Measurements from ENCODE around the gene C1QL1. TPM values are rescaled to one million over a fixed set of nuclear protein-coding genes. Genes with fewer than 3 reads are reported as not detected.

The C1QL1 gene
- total and polyA plus RNA-seq, 4 donors = 1.3 TPM; not detected in 3

- no peaks in the 10 kb centered on the region for H3K36me3 ChIP-seq (ENCODE audit: control insufficient read depth in 1 of 2, insufficient read depth in 2 of 2, low read length in 1 of 2)
- intact Hi-C loops (cut with DNase I) = no loop called here
- WGBS, 2 donors = 91 to 95% methylated on average over 5 of the region's 5 CpGs
- DNase-seq (no peak), ATAC-seq (ENCODE audit: low FRiP score) (no peak)
- no peak overlapping the region for H3K4me3 ChIP-seq (ENCODE audit: low read length in 2 of 2)
- H3K9me3 ChIP-seq (ENCODE audit: control insufficient read depth, low read length) = no peaks in the 10 kb centered on the region
- H3K4me1 ChIP-seq (ENCODE audit: control insufficient read depth in 1 of 2, insufficient read depth in 2 of 2, low read length in 2 of 2) = no peaks in the 10 kb centered on the region
- H3K27ac ChIP-seq (ENCODE audit: low read depth in 1 of 2, low read length in 2 of 2) = no peak overlapping the region
- H3K27me3 ChIP-seq (ENCODE audit: control insufficient read depth in 1 of 2, insufficient read depth in 2 of 2, low read length in 1 of 2) = no peaks in the 10 kb centered on the region
Measured at GRCh38 chr17:44992242-44992939, 24.3 kb upstream of the C1QL1 start.

DNA sequence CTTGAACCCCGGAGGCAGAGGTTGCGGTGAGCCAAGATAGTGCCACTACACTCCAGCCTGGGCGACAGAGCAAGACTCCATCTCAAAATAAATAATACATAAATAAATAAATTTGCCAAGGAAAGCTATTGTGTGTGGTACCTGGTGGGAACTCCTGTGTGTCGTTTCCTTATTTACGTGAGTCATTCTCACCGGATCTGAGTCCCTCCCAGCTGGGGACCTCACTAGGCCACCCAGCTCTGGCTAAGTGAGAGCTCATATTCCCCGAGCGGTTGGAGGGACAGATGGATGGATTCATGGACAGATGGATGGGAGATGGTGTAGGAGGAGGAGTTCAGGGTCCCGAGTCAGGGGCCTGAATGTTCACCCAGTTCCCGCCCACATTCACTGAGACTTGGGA, 22.9 kb upstream of the C1QL1 start:
- Histone ChIP-seq H3K27ac (ENCODE audit: low read depth in 1 of 2, low read length in 2 of 2) (no peak overlapping the region), H3K27me3 (ENCODE audit: control insufficient read depth in 1 of 2, insufficient read depth in 2 of 2, low read length in 1 of 2) (no peaks in the 10 kb centered on the region), H3K4me1 (ENCODE audit: control insufficient read depth in 1 of 2, insufficient read depth in 2 of 2, low read length in 2 of 2) (no peaks in the 10 kb centered on the region), H3K4me3 (ENCODE audit: low read length in 2 of 2) (no peak overlapping the region), H3K36me3 (ENCODE audit: control insufficient read depth in 1 of 2, insufficient read depth in 2 of 2, low read length in 1 of 2) (no peaks in the 10 kb centered on the region), H3K9me3 (ENCODE audit: control insufficient read depth, low read length) (no peaks in the 10 kb centered on the region)
- no peak for ATAC-seq (ENCODE audit: low FRiP score)
- 83 to 84% methylated on average over 10 of the region's 10 CpGs for WGBS, 2 donors
- intact Hi-C loops (cut with DNase I) = no loop called here
- DNase-seq = no peak

- intact Hi-C loops (cut with DNase I) = no loop called here
- no peak for ATAC-seq (ENCODE audit: low FRiP score)
Measured at GRCh38 chr17:44989552-44990138, 21.5 kb upstream of the C1QL1 start.

DNA sequence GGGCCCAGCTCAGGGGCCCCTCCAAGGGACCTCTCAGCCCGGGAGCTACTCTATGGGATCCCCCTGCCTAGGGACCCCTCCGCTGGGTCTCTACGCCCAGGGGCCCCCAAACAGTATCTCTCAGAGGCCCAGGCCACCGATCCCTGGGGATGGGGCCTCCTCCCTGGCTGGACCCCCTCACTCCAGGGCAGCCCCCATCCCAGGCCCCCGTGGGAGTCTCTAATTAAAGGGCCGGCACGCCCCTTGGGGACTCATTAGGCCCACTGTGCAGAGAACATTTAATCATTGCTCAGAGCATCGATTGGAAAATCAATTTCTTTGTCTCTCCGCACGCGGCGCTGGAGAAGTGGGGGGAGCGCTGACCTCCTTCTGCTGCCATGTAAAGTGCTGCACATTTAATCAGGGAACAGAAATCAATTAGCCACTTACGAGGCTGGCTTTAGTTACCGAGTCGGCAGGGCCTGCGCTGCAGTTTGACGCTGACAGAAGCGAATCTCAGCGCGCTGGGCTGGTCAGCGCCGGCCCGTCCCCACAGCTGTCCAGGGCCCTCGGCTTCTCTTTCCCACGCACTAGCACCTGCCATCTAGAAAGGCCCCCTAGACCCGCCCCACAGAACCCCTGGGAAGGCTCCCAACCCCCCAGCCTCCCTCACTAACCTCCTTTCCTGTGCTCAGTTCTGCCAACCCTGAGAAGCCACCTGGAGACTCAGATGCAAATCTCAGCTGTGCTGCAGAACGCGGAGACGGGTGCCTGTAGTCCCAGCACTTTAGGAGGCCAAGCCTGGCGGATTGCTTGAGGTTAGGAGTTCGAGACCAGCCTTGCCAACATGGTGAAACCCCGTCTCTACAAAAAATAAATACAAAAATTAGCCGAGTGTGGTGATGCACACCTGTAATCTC, 20.2 kb upstream of the C1QL1 start:
- intact Hi-C loops (cut with DNase I) = no loop called here
- no peaks in the 10 kb centered on the region for H3K4me1 ChIP-seq (ENCODE audit: control insufficient read depth in 1 of 2, insufficient read depth in 2 of 2, low read length in 2 of 2)
- WGBS, 2 donors = 85 to 86% methylated on average over 34 of the region's 34 CpGs

More at GRCh38 chr17:44989552-44990138, 21.5 kb upstream of the C1QL1 start:
- Histone ChIP-seq H3K4me3 (ENCODE audit: low read length in 2 of 2) (no peak overlapping the region), H3K9me3 (ENCODE audit: control insufficient read depth, low read length) (no peaks in the 10 kb centered on the region), H3K27me3 (ENCODE audit: control insufficient read depth in 1 of 2, insufficient read depth in 2 of 2, low read length in 1 of 2) (no peaks in the 10 kb centered on the region), H3K27ac (ENCODE audit: low read depth in 1 of 2, low read length in 2 of 2) (no peak overlapping the region), H3K36me3 (ENCODE audit: control insufficient read depth in 1 of 2, insufficient read depth in 2 of 2, low read length in 1 of 2) (no peaks in the 10 kb centered on the region), H3K4me1 (ENCODE audit: control insufficient read depth in 1 of 2, insufficient read depth in 2 of 2, low read length in 2 of 2) (no peaks in the 10 kb centered on the region)
- DNase-seq = no peak
- WGBS, 2 donors = 91 to 93% methylated on average over 17 of the region's 17 CpGs

DNA sequence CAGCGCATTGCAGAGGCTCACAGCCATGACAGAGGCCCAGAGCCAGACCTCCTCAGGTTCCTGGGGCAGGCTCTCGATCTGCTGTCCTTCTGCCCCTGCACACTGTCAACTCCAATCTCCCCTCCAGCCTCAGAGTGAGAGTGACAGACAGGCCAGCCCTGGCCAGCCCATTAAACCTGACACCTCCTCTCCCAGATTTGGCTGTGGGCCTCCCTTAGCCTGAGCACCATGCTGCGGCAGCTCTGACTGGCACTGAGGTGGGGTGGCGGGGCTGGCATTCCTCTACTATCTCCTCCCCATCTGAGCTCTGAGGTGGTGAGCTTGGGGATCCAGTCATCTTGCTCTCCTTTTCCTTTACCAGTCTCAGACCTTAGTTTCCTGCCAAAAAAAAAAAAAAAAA, 15.5 kb upstream of the C1QL1 start:
- ATAC-seq (ENCODE audit: low FRiP score) = no peak

More for the DNA sequence above, 20.2 kb upstream of the C1QL1 start:
- H3K27me3 ChIP-seq (ENCODE audit: control insufficient read depth in 1 of 2, insufficient read depth in 2 of 2, low read length in 1 of 2) = no peaks in the 10 kb centered on the region
- H3K36me3 ChIP-seq (ENCODE audit: control insufficient read depth in 1 of 2, insufficient read depth in 2 of 2, low read length in 1 of 2) = no peaks in the 10 kb centered on the region
- DNase-seq = no peak
- no peak for ATAC-seq (ENCODE audit: low FRiP score)
- no peak overlapping the region for H3K27ac ChIP-seq (ENCODE audit: low read depth in 1 of 2, low read length in 2 of 2)
- no peaks in the 10 kb centered on the region for H3K9me3 ChIP-seq (ENCODE audit: control insufficient read depth, low read length)
- no peak overlapping the region for H3K4me3 ChIP-seq (ENCODE audit: low read length in 2 of 2)

DNA sequence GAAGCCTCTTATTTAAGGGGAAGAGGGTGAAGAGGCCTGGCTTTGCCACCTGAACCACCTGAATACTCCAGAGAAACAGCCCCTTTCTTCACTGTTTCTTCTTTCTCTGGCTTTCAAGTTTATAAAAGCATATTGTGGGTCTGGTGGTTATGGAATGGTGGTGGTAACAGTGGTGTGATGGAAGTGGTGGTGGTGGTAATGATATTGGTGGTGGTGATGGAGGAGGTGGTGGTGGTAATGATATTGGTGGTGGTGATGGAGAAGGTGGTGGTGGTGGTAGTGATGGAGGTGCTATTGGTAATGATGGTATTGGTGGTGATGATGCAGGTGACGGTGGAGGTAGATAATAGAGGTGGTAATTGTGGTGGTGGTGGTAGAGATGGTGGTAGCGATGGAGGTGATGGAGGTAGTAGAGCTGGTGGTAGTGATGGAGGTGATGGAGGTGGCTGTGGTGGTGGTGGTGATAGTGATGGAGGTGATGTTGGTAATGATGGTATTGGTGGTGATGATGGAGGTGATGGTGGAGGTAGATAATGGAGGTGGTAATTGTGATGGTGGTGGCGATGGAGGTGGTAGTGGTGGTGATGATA, 14.1 kb upstream of the C1QL1 start:
- Histone ChIP-seq H3K27me3 (ENCODE audit: control insufficient read depth in 1 of 2, insufficient read depth in 2 of 2, low read length in 1 of 2) (no peaks in the 10 kb centered on the region), H3K36me3 (ENCODE audit: control insufficient read depth in 1 of 2, insufficient read depth in 2 of 2, low read length in 1 of 2) (no peaks in the 10 kb centered on the region), H3K4me3 (ENCODE audit: low read length in 2 of 2) (no peak overlapping the region), H3K27ac (ENCODE audit: low read depth in 1 of 2, low read length in 2 of 2) (no peak overlapping the region), H3K9me3 (ENCODE audit: control insufficient read depth, low read length) (no peaks in the 10 kb centered on the region), H3K4me1 (ENCODE audit: control insufficient read depth in 1 of 2, insufficient read depth in 2 of 2, low read length in 2 of 2) (no peaks in the 10 kb centered on the region)
- no peak for DNase-seq
- 94 to 98% methylated on average over 3 of the region's 3 CpGs for WGBS, 2 donors
- ATAC-seq (ENCODE audit: low FRiP score) = no peak
- intact Hi-C loops (cut with DNase I) = no loop called here

More for the DNA sequence above, 15.5 kb upstream of the C1QL1 start:
- H3K4me3 ChIP-seq (ENCODE audit: low read length in 2 of 2) = no peak overlapping the region
- WGBS, 2 donors = 91 to 92% methylated on average over 4 of the region's 4 CpGs
- no peak for DNase-seq
- H3K4me1 ChIP-seq (ENCODE audit: control insufficient read depth in 1 of 2, insufficient read depth in 2 of 2, low read length in 2 of 2) = no peaks in the 10 kb centered on the region
- H3K9me3 ChIP-seq (ENCODE audit: control insufficient read depth, low read length) = no peaks in the 10 kb centered on the region
- no peak overlapping the region for H3K27ac ChIP-seq (ENCODE audit: low read depth in 1 of 2, low read length in 2 of 2)
- no peaks in the 10 kb centered on the region for H3K36me3 ChIP-seq (ENCODE audit: control insufficient read depth in 1 of 2, insufficient read depth in 2 of 2, low read length in 1 of 2)
- no peaks in the 10 kb centered on the region for H3K27me3 ChIP-seq (ENCODE audit: control insufficient read depth in 1 of 2, insufficient read depth in 2 of 2, low read length in 1 of 2)
- intact Hi-C loops (cut with DNase I) = no loop called here

DNA sequence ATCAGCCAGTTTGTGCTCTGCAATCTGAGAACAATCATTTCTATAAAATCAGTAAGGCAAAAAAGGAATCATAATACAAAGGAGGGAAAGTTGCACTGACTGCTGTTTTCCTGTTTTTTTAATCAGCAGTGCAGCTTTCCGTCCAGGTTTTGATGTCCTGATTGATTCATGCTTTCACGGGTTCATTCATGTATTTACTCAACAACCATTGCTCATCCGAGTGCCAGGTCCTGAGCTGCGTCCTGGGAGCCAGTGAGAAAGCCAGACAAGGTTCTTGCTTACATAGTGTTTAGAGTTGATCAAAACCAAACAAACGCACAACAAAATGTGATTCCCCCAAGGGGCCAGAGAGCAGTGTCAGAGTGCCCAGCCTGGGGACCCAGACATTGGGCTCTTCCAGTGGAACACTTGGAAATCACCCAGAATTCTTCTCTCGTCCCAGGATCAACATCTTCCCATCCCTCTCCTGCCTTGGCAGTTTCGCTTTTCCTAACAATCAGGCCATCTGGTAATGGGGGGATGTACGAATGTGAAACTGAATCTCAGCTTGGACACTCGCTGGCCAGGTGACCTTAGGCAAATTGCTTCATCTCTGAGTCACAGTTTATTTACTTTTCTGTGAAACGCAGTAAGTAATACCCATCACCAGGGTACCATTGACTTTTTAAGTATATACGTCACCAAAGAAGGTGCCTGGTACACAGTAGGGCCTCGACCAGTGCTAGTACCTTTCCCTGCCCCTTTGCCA, 13.3 kb upstream of the C1QL1 start:
- no peak overlapping the region for H3K4me3 ChIP-seq (ENCODE audit: low read length in 2 of 2)
- no peaks in the 10 kb centered on the region for H3K36me3 ChIP-seq (ENCODE audit: control insufficient read depth in 1 of 2, insufficient read depth in 2 of 2, low read length in 1 of 2)
- H3K27me3 ChIP-seq (ENCODE audit: control insufficient read depth in 1 of 2, insufficient read depth in 2 of 2, low read length in 1 of 2) = no peaks in the 10 kb centered on the region
- no peaks in the 10 kb centered on the region for H3K9me3 ChIP-seq (ENCODE audit: control insufficient read depth, low read length)
- ATAC-seq (ENCODE audit: low FRiP score) = no peak
- intact Hi-C loops (cut with DNase I) = no loop called here
- DNase-seq = no peak
- no peaks in the 10 kb centered on the region for H3K4me1 ChIP-seq (ENCODE audit: control insufficient read depth in 1 of 2, insufficient read depth in 2 of 2, low read length in 2 of 2)
- WGBS, 2 donors = 59 to 71% methylated on average over 12 of the region's 12 CpGs
- no peak overlapping the region for H3K27ac ChIP-seq (ENCODE audit: low read depth in 1 of 2, low read length in 2 of 2)

DNA sequence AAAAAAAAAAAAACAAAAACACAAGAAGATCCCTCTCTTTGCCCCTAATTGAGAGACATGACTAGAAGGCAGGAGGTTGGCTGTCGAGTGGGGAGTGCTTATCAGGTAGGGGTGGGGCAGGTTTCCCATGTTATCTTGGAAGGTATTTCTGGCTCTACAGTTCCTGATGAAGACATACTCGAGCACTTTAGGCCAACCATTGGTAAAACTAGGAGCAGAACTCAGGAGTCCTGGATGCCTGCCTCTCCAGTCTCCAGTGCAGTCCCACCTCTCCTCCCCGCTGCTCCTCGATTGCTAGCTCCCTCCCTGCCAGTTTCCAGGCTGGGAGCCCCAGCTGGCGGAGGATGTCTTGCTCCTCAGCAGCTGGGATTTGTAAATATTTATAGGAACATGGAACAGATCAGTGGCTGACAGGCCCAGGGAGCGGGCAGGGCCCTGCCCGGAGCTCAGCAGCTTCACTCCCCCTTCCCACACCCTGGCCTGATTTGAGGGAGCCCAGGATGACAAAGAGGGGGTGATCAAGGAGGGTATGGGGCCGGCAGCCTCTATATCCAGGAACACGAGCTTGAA, 11.4 kb upstream of the C1QL1 start:
- Histone ChIP-seq H3K27ac (ENCODE audit: low read depth in 1 of 2, low read length in 2 of 2) (no peak overlapping the region), H3K4me1 (ENCODE audit: control insufficient read depth in 1 of 2, insufficient read depth in 2 of 2, low read length in 2 of 2) (no peaks in the 10 kb centered on the region)
- no peak for ATAC-seq (ENCODE audit: low FRiP score)

More for the DNA sequence above, 11.4 kb upstream of the C1QL1 start:
- Histone ChIP-seq H3K9me3 (ENCODE audit: control insufficient read depth, low read length) (no peaks in the 10 kb centered on the region), H3K4me3 (ENCODE audit: low read length in 2 of 2) (no peak overlapping the region), H3K27me3 (ENCODE audit: control insufficient read depth in 1 of 2, insufficient read depth in 2 of 2, low read length in 1 of 2) (no peaks in the 10 kb centered on the region), H3K36me3 (ENCODE audit: control insufficient read depth in 1 of 2, insufficient read depth in 2 of 2, low read length in 1 of 2) (no peaks in the 10 kb centered on the region)
- WGBS, 2 donors = 74 to 81% methylated on average over 9 of the region's 9 CpGs
- no peak for DNase-seq
- intact Hi-C loops (cut with DNase I) = no loop called here
